ENCODE measurements around the gene SNX2. TPM values are rescaled to one million over a fixed set of nuclear protein-coding genes. Genes with fewer than 3 reads are reported as not detected.
"Not testable (repeated sequence)": the region's sequence is repeated elsewhere in the genome, so short reads cannot be mapped to it uniquely, and the experiment has no call there.

SNX2 gene
- total RNA-seq, 1 donor from 2014 or later = 105 TPM

DNA sequence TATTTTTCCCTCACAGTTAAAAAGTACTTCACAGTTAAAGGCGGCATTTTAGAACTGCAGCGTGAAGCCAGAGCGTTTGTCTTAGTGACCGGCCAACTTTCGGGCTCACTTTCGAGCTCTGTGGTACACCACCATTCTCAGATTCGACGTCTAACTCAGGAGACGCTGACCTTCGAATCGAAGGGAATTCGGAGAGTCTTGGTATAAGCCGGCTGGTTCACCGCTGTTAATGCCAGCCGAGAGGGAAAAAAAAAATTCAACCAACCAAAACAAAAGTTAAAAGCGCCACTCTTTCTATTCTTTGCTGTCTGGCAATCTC, 70.0 kb downstream of the SNX2 start:
- DNase-seq = no peak

DNA sequence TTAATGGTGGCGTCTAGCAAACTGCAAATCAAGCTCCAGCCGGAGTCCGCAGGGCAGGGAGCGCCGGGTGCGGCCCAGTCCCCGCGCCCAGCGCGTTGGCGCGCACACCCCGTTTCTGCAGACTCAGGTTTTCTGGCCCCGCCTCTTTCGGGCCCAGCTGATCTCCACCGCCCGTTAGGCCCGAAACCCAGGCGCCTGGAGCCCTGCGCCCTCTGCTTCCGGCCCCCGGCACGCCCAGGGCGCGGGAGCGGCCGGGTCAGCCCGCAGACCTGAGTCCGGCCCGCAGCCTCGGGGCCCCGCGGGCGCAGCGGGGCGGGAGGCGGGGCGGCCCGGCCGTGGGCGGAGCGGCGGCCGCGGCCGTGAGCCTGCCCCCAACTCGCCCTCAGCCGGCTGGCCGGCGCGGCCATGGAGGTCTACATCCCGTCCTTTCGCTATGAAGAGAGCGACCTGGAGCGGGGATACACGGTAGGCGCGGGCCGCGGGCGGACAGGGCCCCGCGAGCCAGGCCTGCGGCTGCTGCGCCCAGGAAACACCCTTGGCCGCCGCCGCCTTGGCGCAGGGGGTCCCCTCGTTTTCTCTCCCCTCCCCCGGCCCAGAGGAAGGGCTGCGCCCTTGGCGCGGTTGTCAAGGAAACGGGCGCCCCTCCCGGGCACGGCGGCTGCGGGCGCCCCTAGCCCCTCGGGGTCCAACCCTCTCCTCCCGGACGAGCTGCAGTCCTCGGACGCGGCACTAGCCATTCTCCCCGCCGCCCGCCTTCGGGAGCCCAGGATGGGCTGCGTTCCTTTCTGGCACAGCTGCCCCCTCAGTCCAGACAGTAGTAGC, 70.6 kb downstream of the SNX2 start, which contains the start of gene SNX24:
TSS of gene SNX24 (plus strand) at position 385 of the 822 bp plus-strand sequence. CDS start at position 406, 21 bp downstream.
- peak; percentile 73 for DNase-seq

DNA sequence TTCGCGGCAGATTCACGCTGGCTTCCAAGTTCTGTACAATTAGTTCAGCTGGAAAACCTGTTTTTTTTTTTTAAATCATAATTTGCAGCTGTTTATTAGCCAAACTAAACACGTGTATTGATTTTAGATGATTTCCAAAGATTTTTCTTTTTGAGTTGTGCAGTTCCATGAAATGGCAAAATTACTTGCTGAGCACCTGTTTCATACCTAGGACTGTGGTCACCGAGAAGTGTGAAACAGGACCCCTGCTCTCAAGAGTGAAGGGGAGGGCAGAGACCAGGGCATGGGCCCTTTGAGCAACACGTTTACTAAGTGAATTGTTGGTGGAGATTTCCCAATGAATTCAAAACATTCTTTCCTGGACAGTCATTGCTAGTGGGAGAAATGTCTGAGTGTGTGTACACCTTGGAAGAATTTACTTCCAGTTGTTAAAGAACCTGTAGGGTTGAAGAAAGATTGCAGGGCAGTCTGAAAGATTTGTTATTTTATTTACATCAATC, 71.2 kb downstream of the SNX2 start:
- DNase-seq = peak; percentile 20

DNA sequence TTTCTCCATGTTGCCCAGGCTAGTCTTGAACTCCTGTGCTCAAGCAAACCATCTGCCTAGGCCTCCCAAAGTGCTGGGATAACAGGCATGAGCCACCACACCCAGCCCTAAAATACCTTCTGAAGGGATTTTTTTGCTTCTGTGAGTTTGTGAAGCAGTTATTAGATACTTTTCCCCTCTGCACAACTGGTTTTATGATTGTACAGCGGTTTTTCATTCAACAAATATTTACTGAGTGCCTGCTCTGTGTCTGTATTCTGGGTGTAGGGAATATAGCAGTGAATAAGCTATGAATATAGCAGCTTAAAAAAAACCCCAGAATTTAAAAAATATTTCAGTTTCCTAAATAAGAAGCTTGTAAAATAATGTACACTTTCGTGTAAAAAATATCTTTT, 72.8 kb downstream of the SNX2 start:
- no peak for DNase-seq

DNA sequence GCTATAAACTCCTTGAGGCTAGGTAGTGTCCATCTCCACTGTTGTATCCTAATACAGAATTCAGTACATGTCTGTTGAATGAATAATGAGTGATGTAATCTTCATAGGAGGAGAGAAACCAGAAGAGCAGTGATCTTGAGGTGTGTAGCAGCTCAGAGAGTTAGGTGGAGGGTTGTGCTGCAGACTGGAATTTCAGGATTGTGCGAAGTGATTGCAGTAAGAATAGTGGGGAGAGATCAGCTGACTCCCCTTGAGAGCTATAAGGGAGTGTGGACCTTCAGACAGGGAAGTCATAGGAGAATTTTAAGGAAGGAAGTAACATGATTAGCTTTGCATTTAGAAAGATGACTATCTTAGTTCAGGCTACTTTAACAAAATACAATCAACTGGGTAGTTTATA, 74.9 kb downstream of the SNX2 start:
- DNase-seq = no peak

DNA sequence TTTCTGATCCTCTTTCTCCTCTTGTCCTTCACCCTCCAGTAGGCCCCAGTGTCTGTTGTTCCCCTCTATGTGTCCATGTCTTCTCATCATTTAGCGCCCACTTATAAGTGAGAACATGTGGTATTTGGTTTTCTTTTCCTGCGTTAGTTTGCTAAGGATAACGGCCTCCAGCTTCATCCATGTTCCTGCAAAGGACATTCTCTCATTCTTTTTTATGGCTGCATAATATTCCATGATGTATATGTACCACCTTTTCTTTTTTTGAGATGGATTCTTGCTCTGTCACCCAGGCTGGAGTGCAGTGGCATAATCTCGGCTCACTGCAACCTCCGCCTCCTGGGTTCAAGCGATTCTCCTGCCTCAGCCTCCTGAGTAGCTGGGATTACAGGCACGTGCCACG, 82.7 kb downstream of the SNX2 start:
- not testable (repeated sequence) for DNase-seq

DNA sequence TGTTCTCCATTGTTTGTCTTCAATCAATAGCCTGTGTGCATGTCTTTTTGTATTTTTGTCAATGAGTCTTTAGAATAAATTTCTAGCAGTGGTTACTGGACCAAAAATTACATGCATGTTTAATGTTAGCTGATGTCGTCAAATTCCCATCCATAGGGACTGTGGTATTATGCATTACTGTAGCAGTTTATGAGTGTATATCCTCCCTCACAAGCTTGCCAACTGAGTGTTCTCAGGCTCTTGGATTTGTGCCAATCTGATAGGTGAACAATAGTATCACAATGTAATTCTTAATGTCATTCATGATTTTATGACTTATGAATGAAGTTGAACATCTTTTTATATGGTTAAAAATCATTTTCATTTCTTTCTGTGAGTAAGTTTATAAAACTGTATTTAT, 83.6 kb downstream of the SNX2 start:
- peak; percentile 94 for DNase-seq

DNA sequence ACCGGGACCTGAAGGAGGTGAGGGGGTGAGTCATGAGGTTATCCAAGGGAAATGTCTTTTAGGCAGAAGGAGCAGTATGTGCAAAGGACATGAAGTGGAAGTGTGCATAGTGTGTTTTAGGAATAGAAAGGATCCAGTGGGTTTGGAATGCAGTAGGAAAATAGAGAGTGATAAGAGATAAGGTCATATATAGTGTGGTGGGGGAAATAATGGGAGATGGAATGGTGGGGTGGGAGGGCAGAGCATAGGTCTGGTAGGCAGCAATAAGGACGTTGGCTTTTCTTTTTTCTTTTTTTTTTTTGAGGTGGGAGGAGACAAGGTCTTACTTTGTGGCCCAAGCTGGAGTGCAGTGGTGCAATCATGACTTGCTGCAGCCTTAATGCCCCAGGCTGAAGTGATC, 88.4 kb downstream of the SNX2 start:
- no peak for DNase-seq

DNA sequence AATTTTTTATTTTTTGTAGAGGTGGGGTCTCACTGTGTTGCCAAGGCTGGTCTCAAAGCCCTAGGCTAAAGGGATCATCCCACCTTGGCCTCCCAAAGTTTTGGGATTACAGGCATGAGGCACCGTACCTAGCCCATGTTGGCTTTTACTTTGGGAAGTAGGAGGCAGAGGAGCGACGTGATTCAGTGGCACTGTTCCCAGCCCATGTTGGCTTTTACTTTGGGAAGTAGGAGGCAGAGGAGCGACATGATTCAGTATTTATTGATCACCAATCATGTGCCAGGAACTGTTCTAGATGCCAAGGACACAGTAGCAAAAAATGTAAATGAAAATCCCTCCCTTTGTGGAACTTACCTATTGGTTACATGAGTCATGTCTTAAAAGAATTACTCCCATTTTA, 88.8 kb downstream of the SNX2 start:
- no peak for DNase-seq

DNA sequence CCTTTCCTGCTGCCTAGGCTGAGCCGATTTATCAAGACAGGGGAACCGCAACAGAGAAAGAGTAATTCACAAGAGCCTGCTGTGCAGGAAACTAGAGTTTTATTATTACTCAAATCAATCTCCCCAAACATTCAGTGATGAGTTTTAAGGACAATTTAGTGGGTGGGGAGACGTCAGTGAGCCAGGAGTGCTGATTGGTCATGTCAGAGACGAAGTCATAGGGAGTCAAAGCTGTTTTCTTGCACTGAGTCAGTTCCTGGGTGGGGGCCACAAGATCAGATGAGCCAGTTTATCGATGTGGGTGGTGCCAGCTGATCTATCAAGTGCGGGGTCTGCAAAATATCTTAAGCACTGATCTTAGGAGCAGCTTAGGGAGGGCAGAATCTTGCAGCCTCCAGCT, 89.5 kb downstream of the SNX2 start:
- no peak for DNase-seq

DNA sequence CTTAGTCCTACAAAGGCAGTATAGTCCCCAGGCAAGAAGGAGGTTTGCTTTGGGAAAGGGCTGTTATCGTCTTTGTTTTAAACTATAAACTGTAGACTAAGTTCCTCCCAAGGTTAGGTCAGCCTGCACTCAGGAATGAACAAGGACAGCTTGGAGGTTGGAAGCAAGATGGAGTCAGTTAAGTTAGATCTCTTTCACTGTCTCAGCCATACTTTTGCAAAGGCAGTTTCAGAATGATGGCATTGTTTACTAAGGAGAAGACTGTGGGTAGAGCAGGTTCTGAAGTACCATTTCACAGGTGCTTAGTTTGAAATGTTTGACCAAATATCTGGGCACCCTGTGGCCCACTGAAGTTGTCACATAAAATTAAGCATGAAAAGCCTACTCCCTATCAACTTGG, 90.0 kb downstream of the SNX2 start:
- no peak for DNase-seq

DNA sequence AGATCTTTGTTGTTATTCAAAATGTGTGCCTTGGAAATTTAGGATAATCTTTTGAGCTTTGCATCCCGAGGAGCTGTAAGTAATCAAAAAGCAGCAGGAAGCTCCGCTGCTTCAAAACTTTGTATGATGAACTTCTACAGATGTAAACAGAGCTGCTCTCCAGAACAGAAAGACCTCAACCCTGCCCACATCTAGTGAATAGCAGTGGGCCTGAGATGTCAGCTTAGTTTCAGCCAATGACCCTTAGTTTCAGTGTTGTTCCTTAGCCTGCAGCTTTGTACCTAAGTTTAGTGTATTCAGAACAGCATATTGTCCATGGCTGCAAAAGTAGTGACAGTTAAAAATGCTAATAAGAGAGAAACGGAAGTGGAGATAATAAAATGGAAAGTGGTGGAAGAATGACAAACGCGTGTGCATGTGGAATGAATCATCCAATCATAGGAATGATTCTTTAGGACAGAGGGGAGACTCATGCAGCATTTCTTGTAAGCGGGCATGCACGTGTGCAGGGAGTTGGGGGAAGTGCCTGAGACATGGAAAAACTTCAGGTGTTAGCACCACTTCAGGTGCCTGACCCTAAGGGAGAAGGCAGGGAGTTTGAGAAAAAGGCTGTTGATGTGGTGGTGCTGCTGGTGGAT, 95.5 kb downstream of the SNX2 start:
- peak; percentile 4 for DNase-seq

DNA sequence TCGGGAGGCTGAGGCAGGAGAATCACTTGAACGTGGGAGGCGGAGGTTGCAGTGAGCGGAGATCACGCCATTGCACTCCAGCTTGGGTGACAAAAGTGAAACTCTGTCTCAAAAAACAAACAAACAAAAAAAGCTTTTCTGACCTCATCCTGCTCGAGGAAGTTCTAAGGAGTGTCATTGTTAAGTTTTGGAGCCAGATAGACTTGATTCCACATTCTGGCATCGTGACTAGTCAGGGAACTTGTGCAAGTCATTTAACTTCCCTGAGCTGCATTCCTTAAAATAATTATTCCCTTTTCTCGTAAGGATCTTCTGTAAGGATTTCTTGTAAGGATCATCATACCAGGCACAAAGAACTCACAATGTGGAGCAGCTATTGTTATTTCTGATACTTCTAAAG, 96.8 kb downstream of the SNX2 start:
- DNase-seq = no peak

DNA sequence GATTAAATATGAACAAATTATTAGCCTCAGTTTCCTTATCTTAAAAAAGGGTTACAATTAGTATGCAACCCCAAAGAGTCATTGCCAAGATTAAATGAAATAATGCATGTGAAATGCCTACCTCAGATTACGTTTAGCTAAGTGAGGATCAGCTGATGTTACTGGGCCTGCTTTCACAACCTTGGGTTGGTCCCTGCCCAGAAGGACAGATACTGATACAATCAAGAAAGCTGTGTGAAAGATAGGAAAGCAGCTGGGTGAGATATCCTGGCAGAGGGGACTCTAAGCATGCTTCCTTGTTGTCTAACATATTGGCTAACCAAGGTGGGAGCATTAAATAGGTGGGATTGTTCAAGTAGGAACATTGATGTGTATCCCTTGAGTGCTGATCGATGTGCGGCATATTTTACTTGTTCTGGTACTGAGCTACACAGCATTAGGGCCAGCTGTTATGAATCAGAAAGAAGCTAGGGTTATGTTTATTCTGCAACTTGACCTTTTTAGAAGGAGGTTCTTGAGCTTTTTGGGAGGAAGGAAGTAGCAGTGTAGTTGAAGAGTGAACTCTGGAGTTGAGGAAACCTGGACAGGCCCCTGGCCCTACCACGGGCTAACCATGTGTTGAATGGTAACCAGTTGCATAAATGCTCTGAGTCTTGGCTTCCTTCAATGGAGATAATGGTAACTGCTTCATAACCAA, 99.4 kb downstream of the SNX2 start:
- no peak for DNase-seq

DNA sequence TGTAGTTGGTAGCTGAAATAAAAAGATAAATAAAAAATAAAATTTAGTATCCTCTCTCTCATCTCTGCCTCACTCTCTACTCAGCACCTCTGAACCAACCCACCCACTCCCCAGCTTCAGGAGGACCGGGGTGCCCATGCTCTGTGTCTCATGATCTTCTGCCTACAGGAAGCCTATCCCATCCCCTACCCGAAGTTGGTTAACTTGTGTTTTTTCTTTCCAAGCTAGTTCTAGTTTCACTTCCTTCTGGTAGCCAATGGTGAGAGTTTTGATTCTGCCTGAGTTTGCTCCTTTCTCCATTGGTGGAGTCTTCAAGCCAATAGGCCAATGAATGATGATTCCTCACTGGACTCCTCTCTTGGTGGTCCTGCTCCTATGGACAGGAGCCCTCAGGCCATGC, 102.6 kb downstream of the SNX2 start:
- DNase-seq = no peak

DNA sequence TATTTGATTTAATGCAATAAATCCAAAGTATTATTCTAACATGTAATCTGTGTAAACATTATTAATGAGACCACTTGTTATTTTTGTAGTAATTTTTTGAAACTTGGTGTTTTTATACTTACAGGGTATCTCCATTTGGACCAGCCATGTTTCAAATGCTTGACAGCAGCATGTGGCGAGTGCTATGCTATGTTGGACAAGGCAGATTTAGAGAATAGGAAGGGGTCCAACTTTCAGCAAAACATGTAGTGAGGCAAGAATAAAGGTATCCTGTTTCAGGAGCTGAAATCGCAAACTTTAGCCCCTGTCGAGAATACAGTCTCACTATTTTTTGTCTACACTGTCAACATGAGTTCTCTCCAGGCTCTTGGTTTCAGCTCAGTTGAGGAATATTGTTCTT, 104.2 kb downstream of the SNX2 start:
- no peak for DNase-seq

Other genes starting within 250 kb of the SNX2 start
- gene SNX24, start 70.5 kb downstream of the SNX2 start, total RNA-seq = 8.5 and 10.1 TPM in 2 replicates